ENCODE results near the gene WDR70.

Gene WDR70

DNA sequence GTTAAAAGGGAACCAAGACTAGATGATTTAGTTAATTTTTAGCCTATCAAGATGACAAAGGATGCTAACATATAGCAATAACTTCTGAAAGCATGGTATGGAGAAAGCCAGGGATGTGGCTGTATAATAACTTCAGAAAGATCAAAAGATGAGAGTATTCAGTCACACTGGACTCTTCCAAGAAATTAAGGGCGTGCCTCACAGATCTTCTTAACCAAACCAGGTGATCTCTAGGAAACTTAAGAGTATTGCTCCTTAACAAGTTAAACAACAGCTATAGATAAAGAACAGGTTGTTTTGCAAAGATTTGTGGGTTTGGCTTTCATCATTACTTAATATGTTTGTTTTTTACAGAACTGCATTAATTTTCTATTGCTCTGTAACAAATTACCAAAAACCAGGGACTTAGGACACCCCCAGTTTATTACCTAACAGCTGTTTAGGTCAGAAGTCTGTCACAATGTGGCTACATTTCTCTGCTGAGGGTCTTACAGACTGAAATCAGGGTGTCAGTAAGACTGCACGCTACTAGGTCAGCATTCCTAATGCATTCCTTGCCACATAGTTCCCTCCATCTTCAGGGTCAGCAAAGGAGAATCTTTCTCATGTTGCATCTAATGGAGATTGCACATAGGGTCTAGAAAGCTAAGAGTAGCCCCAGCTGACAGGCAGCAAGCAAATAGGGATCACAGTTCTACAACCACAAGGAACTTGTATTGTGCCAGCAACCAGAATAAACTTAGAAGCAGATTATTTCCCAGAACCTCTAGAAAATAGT lies 113.8 kb downstream of the WDR70 start:
- Histone ChIP-seq H3K27me3 (ENCODE audit: insufficient read depth, low read depth) (no peaks in the 10 kb centered on the region), H3K27ac (no peak overlapping the region), H3K79me2 (ENCODE audit: insufficient read depth, low read depth) (no peaks in the 10 kb centered on the region), H3K4me2 (no peak overlapping the region), H3K9ac (no peak overlapping the region), H4K20me1 (ENCODE audit: insufficient read depth) (no peaks in the 10 kb centered on the region), H3K4me1 (ENCODE audit: low read depth, poor library complexity, severe bottlenecking) (no peaks in the 10 kb centered on the region), H3K36me3 (ENCODE audit: insufficient read depth) (no peaks in the 10 kb centered on the region), H2AFZ (ENCODE audit: low read depth) (no peak overlapping the region), H3K4me3 (IDR thresholded peaks at IDR 0.05; ENCODE audit: insufficient read depth, low read depth, low read length) (no peak overlapping the region)
- no peak for TF ChIP-seq CTCF (conservative IDR thresholded peaks at IDR 0.05; ENCODE audit: low read depth, low read length)

DNA sequence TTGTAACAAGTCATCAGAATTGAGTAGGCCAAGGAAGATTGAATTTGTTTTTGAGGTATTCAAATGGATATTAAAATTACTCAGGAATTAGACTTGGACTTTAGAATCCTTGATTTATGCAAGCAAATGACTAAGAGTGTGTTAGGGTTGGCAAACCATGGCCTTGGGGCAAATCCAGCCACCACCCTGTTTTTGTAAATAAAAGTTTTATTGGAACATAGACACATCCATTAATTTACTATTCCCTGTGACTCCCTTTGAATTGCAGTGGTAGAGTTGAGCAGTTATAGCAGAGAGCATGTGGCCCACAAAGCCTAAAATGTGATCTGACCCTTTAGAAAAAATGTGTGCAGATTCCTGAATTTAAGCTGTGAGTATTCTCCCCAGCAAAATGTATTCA lies 115.6 kb downstream of the WDR70 start:
- Histone ChIP-seq H3K9ac (no peak overlapping the region), H3K4me1 (ENCODE audit: low read depth, poor library complexity, severe bottlenecking) (no peaks in the 10 kb centered on the region), H3K27ac (no peak overlapping the region), H3K36me3 (ENCODE audit: insufficient read depth) (no peaks in the 10 kb centered on the region), H3K79me2 (ENCODE audit: insufficient read depth, low read depth) (no peaks in the 10 kb centered on the region), H4K20me1 (ENCODE audit: insufficient read depth) (no peaks in the 10 kb centered on the region), H3K4me3 (IDR thresholded peaks at IDR 0.05; ENCODE audit: insufficient read depth, low read depth, low read length) (no peak overlapping the region), H3K27me3 (ENCODE audit: insufficient read depth, low read depth) (no peaks in the 10 kb centered on the region), H2AFZ (ENCODE audit: low read depth) (no peak overlapping the region), H3K4me2 (no peak overlapping the region)
- TF ChIP-seq CTCF (conservative IDR thresholded peaks at IDR 0.05; ENCODE audit: low read depth, low read length) = no peak

- no peak overlapping the region for H3K9ac ChIP-seq
- no peak for TF ChIP-seq CTCF (conservative IDR thresholded peaks at IDR 0.05; ENCODE audit: low read depth, low read length)
- H3K36me3 ChIP-seq (ENCODE audit: insufficient read depth) = no peaks in the 10 kb centered on the region
- no peak overlapping the region for H3K4me3 ChIP-seq (IDR thresholded peaks at IDR 0.05; ENCODE audit: insufficient read depth, low read depth, low read length)
- no peak overlapping the region for H3K27ac ChIP-seq
- H3K79me2 ChIP-seq (ENCODE audit: insufficient read depth, low read depth) = no peaks in the 10 kb centered on the region
- H2AFZ ChIP-seq (ENCODE audit: low read depth) = no peak overlapping the region
- H3K27me3 ChIP-seq (ENCODE audit: insufficient read depth, low read depth) = no peaks in the 10 kb centered on the region
- no peak overlapping the region for H3K4me2 ChIP-seq
- no peaks in the 10 kb centered on the region for H4K20me1 ChIP-seq (ENCODE audit: insufficient read depth)
- H3K4me1 ChIP-seq (ENCODE audit: low read depth, poor library complexity, severe bottlenecking) = no peaks in the 10 kb centered on the region
Observed at GRCh38 chr5:37495210-37495609, 116.1 kb downstream of the WDR70 start.

GRCh38 chr5:37495668-37496347 lies 116.7 kb downstream of the WDR70 start:
- Histone ChIP-seq H3K27me3 (ENCODE audit: insufficient read depth, low read depth) (no peaks in the 10 kb centered on the region), H3K4me2 (no peak overlapping the region), H4K20me1 (ENCODE audit: insufficient read depth) (no peaks in the 10 kb centered on the region), H3K27ac (no peak overlapping the region), H3K36me3 (ENCODE audit: insufficient read depth) (no peaks in the 10 kb centered on the region), H3K4me1 (ENCODE audit: low read depth, poor library complexity, severe bottlenecking) (no peaks in the 10 kb centered on the region), H3K79me2 (ENCODE audit: insufficient read depth, low read depth) (no peaks in the 10 kb centered on the region), H3K9ac (no peak overlapping the region), H3K4me3 (IDR thresholded peaks at IDR 0.05; ENCODE audit: insufficient read depth, low read depth, low read length) (no peak overlapping the region), H2AFZ (ENCODE audit: low read depth) (no peak overlapping the region)
- TF ChIP-seq CTCF (conservative IDR thresholded peaks at IDR 0.05; ENCODE audit: low read depth, low read length) = no peak

Measured in KMS-11 (cell line).